ENCODE data around the gene ZNF264.

Gene ZNF264

DNA sequence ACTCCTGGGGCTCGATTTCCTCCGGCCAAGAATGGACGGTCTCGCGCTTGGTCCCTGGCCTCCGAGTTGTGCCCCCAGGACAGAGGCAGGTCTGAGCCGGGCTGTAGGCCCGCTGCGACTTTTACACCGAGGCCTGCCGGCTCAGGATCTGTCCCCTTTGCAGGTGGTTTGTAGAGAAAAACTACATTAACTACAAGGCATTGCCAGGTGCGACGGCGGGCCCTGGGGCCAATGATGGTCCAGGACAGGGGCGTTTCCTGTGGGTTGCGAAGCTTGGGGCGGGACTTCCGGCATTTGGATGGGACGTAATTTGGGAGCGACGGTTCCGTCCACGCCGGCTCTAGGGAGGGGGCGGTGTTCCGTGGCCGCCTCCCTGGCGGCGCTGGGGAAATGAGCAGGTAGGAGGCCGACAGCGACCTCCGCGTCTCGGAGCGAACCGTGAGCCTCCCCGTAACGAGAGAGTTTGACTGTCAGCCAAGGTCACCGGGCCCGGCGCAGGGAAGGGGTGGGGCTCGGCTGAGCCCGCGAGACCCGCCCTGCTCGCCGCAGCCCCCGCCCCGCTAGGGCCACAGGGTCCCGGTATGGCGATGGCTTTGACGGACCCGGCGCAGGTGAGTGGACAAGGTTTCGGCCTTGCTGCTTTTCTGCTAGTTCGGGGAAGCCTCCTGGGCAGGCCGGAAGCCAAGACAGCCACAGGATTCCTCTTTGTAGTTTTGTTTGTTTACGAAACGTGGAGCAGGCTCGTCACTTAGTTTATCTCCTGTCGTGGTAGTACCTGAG is 49.2 kb downstream of the ZNF264 start, which contains the start of gene ZNF805 (continued):
- TF ChIP-seq, protein P1, sequence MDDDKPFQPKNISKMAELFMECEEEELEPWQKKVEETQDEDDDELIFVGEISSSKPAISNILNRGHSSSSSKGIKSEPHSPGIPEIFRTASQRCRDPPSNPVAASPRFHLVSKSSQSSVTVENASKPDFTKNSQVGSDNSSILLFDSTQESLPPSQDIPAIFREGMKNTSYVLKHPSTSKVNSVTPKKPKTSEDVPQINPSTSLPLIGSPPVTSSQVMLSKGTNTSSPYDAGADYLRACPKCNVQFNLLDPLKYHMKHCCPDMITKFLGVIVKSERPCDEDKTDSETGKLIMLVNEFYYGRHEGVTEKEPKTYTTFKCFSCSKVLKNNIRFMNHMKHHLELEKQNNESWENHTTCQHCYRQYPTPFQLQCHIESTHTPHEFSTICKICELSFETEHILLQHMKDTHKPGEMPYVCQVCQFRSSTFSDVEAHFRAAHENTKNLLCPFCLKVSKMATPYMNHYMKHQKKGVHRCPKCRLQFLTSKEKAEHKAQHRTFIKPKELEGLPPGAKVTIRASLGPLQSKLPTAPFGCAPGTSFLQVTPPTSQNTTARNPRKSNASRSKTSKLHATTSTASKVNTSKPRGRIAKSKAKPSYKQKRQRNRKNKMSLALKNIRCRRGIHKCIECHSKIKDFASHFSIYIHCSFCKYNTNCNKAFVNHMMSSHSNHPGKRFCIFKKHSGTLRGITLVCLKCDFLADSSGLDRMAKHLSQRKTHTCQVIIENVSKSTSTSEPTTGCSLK (tag by site-specific recombination; IDR thresholded peaks at IDR 0.05) = no peak
- peak; percentile 77 for TF ChIP-seq ZNF629 (tag by site-specific recombination; IDR thresholded peaks at IDR 0.05)
- TF ChIP-seq RBAK (tag by site-specific recombination; IDR thresholded peaks at IDR 0.05) = no peak
- 0 out of 2 replicates have a peak, but pooled peaks have one; percentile 7 for TF ChIP-seq MEIS1 (CRISPR knock-in tag; IDR thresholded peaks at IDR 0.05; ENCODE audit: borderline replicate concordance)
- TF ChIP-seq REPIN1 (tag by site-specific recombination; IDR thresholded peaks at IDR 0.05; ENCODE audit: low read depth) = no peak
- TF ChIP-seq, protein P2, sequence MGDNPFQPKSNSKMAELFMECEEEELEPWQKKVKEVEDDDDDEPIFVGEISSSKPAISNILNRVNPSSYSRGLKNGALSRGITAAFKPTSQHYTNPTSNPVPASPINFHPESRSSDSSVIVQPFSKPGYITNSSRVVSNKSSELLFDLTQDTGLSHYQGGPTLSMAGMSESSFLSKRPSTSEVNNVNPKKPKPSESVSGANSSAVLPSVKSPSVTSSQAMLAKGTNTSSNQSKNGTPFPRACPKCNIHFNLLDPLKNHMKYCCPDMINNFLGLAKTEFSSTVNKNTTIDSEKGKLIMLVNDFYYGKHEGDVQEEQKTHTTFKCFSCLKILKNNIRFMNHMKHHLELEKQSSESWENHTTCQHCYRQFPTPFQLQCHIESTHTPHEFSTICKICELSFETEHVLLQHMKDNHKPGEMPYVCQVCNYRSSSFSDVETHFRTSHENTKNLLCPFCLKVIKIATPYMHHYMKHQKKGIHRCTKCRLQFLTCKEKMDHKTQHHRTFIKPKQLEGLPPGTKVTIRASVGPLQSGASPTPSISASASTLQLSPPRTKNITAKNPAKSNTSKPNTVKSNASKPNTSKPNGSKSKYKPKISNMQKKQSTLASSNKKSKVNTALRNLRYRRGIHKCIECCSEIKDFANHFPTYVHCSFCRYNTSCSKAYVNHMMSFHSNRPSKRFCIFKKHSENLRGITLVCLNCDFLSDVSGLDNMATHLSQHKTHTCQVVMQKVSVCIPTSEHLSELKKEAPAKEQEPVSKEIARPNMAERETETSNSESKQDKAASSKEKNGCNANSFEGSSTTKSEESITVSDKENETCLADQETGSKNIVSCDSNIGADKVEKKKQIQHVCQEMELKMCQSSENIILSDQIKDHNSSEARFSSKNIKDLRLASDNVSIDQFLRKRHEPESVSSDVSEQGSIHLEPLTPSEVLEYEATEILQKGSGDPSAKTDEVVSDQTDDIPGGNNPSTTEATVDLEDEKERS (tag by site-specific recombination; IDR thresholded peaks at IDR 0.05) = no peak
- no peak for TF ChIP-seq ZNF677 (tag by site-specific recombination; IDR thresholded peaks at IDR 0.05)
- TF ChIP-seq ZNF366 (tag by site-specific recombination; conservative IDR thresholded peaks at IDR 0.05) = no peak
- no peak for TF ChIP-seq ZNF37A (tag by site-specific recombination; IDR thresholded peaks at IDR 0.05)
- TF ChIP-seq WT1 (tag by site-specific recombination; IDR thresholded peaks at IDR 0.05) = peak; percentile 33; the same call in 1 of the 2 replicates
- no peak for TF ChIP-seq ZNF248 (tag by site-specific recombination; IDR thresholded peaks at IDR 0.05)
- TF ChIP-seq, protein P3, sequence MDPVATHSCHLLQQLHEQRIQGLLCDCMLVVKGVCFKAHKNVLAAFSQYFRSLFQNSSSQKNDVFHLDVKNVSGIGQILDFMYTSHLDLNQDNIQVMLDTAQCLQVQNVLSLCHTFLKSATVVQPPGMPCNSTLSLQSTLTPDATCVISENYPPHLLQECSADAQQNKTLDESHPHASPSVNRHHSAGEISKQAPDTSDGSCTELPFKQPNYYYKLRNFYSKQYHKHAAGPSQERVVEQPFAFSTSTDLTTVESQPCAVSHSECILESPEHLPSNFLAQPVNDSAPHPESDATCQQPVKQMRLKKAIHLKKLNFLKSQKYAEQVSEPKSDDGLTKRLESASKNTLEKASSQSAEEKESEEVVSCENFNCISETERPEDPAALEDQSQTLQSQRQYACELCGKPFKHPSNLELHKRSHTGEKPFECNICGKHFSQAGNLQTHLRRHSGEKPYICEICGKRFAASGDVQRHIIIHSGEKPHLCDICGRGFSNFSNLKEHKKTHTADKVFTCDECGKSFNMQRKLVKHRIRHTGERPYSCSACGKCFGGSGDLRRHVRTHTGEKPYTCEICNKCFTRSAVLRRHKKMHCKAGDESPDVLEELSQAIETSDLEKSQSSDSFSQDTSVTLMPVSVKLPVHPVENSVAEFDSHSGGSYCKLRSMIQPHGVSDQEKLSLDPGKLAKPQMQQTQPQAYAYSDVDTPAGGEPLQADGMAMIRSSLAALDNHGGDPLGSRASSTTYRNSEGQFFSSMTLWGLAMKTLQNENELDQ (tag by site-specific recombination; IDR thresholded peaks at IDR 0.05; ENCODE audit: low read depth) = no peak
- TF ChIP-seq ZNF302 (tag by site-specific recombination; IDR thresholded peaks at IDR 0.05; ENCODE audit: low read depth) = no peak
- TF ChIP-seq, protein P4, sequence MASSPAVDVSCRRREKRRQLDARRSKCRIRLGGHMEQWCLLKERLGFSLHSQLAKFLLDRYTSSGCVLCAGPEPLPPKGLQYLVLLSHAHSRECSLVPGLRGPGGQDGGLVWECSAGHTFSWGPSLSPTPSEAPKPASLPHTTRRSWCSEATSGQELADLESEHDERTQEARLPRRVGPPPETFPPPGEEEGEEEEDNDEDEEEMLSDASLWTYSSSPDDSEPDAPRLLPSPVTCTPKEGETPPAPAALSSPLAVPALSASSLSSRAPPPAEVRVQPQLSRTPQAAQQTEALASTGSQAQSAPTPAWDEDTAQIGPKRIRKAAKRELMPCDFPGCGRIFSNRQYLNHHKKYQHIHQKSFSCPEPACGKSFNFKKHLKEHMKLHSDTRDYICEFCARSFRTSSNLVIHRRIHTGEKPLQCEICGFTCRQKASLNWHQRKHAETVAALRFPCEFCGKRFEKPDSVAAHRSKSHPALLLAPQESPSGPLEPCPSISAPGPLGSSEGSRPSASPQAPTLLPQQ (tag by site-specific recombination; IDR thresholded peaks at IDR 0.05) = 0 out of 2 replicates have a peak, but pooled peaks have one; percentile 42
- TF ChIP-seq ZNF24 (tag by site-specific recombination; IDR thresholded peaks at IDR 0.05) = no peak
- no peak for TF ChIP-seq ZNF670 (tag by site-specific recombination; IDR thresholded peaks at IDR 0.05; ENCODE audit: low read depth)
- no peak for TF ChIP-seq ZNF175 (tag by site-specific recombination; IDR thresholded peaks at IDR 0.05)
- TF ChIP-seq ZNF214 (tag by site-specific recombination; IDR thresholded peaks at IDR 0.05; ENCODE audit: borderline replicate concordance) = no peak
- peak; percentile 94 for TF ChIP-seq KLF1 (tag by site-specific recombination; IDR thresholded peaks at IDR 0.05)
- TF ChIP-seq, protein P5, sequence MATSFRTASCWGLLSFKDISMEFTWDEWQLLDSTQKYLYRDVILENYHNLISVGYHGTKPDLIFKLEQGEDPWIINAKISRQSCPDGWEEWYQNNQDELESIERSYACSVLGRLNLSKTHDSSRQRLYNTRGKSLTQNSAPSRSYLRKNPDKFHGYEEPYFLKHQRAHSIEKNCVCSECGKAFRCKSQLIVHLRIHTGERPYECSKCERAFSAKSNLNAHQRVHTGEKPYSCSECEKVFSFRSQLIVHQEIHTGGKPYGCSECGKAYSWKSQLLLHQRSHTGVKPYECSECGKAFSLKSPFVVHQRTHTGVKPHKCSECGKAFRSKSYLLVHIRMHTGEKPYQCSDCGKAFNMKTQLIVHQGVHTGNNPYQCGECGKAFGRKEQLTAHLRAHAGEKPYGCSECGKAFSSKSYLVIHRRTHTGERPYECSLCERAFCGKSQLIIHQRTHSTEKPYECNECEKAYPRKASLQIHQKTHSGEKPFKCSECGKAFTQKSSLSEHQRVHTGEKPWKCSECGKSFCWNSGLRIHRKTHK (tag by site-specific recombination; IDR thresholded peaks at IDR 0.05) = no peak
- no peak for TF ChIP-seq ZNF560 (tag by site-specific recombination; IDR thresholded peaks at IDR 0.05; ENCODE audit: borderline replicate concordance)
- no peak for TF ChIP-seq ZNF544 (tag by site-specific recombination; IDR thresholded peaks at IDR 0.05)
- no peak for TF ChIP-seq ZNF266 (tag by site-specific recombination; IDR thresholded peaks at IDR 0.05; ENCODE audit: low read depth)
- TF ChIP-seq, protein P6, sequence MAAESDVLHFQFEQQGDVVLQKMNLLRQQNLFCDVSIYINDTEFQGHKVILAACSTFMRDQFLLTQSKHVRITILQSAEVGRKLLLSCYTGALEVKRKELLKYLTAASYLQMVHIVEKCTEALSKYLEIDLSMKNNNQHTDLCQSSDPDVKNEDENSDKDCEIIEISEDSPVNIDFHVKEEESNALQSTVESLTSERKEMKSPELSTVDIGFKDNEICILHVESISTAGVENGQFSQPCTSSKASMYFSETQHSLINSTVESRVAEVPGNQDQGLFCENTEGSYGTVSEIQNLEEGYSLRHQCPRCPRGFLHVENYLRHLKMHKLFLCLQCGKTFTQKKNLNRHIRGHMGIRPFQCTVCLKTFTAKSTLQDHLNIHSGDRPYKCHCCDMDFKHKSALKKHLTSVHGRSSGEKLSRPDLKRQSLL (tag by site-specific recombination; IDR thresholded peaks at IDR 0.05) = 0 out of 2 replicates have a peak, but pooled peaks have one; percentile 20
- TF ChIP-seq ZNF747 (tag by site-specific recombination; IDR thresholded peaks at IDR 0.05) = no peak
- TF ChIP-seq, protein P7, sequence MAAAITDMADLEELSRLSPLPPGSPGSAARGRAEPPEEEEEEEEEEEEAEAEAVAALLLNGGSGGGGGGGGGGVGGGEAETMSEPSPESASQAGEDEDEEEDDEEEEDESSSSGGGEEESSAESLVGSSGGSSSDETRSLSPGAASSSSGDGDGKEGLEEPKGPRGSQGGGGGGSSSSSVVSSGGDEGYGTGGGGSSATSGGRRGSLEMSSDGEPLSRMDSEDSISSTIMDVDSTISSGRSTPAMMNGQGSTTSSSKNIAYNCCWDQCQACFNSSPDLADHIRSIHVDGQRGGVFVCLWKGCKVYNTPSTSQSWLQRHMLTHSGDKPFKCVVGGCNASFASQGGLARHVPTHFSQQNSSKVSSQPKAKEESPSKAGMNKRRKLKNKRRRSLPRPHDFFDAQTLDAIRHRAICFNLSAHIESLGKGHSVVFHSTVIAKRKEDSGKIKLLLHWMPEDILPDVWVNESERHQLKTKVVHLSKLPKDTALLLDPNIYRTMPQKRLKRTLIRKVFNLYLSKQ (tag by site-specific recombination; IDR thresholded peaks at IDR 0.05; ENCODE audit: borderline replicate concordance) = no peak
